GM19438 (cell line): ENCODE results near the gene CD69.

Experiments used
- ATAC-seq: cut with Tn5 transposase; IDR thresholded peaks from one replicate; pipeline ENCODE4 v1.9.1; 2021; ENCODE audit warnings: low read depth; ENCODE audit not compliant: unreplicated experiment

The CD69 gene

GRCh38 chr12:9782547-9783382 lies 22.1 kb upstream of the CD69 start:
- ATAC-seq, result no peak

DNA sequence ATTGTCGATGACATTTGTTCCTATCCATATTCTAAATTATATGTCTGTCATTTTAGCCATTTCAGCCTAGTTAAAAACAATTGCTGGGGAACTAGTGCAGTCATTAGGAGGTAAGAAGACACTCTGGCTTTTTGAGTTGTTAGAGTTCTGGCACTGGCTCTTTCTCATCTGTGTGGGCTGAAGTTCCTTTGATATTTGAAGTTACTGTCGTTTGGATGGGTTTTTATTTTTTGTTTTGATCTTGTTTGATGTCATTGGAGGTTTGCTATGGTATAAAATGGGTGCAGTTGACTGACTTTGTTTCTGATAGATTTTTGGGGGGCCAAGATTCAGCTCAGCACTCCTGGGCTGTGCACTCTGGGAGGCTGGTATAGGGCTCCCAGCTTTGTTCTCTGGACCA lies 20.7 kb upstream of the CD69 start:
- no peak for ATAC-seq

GRCh38 chr12:9779209-9779608 lies 18.5 kb upstream of the CD69 start:
- no peak for ATAC-seq

DNA sequence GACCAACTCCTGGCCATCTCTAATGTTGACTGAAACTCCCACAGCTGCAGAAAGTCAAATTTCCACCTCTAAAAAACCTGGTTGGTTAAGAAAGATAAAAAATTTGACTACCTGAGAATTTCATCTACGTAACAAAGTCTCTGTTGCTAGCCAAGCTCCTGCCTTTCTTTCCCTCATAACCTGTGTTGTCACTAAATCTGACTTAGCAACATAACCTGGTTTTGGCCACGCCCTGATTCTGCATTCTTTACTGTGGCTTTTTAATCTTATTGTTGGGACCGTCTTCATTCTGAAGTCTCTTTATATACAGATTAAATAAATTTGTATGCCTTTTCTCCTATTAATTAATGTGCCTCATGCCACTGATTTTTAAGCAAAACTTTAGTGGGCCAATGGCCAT lies 16.1 kb upstream of the CD69 start:
- ATAC-seq, result no peak

- no peak for ATAC-seq
Observed at GRCh38 chr12:9773216-9773877, 12.6 kb upstream of the CD69 start.

DNA sequence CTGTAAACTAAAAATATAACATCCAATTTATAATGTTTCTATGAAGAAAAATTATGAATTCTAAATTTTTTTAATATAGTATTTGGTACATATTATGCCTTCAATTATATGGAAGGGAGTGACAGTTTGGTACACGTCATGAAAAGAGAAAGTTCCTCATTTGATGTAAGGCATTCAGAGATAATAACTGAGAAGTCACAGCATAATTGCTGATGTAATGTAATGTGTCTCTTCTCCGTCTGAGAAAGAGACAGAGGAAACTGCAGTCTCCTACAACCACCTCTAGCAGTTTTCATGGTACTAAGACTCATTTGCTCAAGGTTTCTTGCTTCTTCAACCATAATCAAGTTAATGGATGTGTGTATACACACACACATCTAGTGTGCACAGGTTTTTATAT lies 2.3 kb upstream of the CD69 start:
- ATAC-seq, result no peak

DNA sequence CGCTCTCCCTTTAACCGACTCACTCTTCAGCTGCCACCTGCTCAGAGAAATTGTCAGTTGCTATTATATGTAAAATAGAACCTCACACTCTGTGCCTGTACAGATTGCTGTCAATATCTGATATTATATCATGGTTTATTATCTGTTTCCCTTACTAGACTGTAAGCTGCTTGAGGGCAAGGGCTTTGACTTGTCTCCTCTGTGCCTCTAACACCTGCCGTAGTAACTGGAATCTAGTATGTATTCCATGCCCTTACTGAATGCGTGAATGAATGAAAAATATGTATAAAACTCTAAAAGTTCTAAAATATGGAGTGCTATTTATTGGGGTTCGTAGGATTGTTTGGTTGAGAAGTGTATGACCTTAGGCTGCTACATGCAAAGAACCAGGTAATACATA lies 1.7 kb upstream of the CD69 start:
- no peak for ATAC-seq

- no peak for ATAC-seq
Observed at GRCh38 chr12:9761419-9761781, 699 bp upstream of the CD69 start.

- ATAC-seq, result no peak
Observed at GRCh38 chr12:9760120-9760519, 581 bp downstream of the CD69 start.

GRCh38 chr12:9759694-9760093 lies 1.0 kb downstream of the CD69 start:
- no peak for ATAC-seq

GRCh38 chr12:9758119-9758518 lies 2.6 kb downstream of the CD69 start:
- ATAC-seq, result no peak

DNA sequence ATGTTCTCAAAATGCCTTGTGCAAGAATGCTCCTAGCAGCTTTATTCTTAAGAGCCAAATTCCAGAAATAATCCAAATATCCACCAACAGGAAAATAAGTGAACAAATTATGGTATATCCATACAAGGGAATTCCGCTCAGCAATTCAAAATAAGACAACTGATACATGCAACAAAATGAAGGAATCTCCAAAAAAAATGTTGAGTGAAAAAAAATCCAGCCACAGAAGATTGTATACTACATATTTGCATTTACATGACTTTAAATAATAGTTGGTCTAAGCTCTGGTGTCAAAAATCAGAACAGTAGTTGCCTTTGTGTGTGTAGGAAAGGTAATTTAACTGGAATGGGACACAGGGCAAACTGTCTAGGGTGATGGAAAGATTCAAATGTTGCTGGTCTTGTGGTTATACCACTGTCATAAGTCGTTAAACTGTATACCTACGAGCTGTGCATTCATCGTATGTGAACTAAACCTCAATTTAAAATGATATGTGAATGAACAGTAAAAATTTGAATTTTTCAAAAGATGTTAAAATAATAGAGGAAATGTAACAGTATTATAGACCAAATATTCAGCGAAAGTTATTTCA lies 3.2 kb downstream of the CD69 start:
- no peak for ATAC-seq

DNA sequence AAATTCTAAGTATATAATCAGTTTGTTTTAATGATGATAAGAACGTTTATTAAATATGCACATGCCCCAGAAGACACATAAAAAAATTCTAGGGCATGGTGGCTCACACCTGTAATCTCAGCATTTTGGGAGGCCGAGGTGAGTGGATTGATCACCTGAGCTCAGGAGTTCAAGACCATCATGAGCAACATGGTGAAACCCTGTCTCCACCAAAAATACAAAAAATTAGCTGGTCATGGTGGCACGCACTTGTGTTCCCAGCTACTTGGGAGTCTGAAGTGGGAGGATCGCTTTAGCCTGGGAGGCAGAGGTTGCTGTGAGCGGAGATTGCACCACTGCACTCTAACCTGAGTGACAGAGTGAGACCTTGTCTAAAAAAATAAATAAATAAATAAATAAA lies 4.0 kb downstream of the CD69 start:
- ATAC-seq, result no peak

DNA sequence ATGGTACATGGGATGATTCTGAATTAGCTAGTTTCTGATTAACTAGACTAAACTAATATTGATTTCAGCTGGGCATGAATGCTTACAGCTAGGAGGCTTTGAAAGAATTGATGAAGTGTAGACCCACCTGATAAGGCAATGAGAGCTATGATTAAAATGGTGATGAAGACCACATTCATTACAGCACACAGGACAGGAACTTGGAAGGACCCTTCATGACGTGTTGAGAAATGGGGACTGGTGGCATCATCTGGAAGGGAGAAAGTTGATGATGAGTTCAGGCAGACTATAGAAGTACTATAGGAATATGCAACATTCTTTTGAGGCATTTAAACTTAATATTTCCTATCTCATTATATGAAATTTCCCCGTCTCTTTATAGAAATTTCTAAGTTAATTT lies 4.5 kb downstream of the CD69 start:
- no peak for ATAC-seq

GRCh38 chr12:9755567-9755966 lies 5.1 kb downstream of the CD69 start:
- ATAC-seq, result no peak

DNA sequence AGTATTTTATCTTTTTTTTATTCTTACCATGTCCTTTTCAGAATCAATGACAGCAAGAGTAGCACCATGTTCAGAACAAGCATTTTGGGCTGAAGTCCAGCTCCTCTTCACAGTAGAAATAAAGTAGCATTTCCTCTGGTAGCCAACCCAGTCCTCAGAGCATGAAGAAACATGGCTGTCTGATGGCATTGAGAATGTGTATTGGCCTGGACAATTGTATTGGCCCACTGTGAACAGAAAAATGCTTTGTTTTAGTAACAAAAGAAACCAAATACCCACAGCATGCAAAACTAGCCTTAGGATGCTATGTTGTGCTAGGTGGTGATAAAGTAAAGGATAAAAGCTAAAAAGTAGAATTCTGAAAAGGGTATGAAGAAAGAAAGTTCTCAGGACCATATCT lies 5.7 kb downstream of the CD69 start:
- ATAC-seq, result no peak

DNA sequence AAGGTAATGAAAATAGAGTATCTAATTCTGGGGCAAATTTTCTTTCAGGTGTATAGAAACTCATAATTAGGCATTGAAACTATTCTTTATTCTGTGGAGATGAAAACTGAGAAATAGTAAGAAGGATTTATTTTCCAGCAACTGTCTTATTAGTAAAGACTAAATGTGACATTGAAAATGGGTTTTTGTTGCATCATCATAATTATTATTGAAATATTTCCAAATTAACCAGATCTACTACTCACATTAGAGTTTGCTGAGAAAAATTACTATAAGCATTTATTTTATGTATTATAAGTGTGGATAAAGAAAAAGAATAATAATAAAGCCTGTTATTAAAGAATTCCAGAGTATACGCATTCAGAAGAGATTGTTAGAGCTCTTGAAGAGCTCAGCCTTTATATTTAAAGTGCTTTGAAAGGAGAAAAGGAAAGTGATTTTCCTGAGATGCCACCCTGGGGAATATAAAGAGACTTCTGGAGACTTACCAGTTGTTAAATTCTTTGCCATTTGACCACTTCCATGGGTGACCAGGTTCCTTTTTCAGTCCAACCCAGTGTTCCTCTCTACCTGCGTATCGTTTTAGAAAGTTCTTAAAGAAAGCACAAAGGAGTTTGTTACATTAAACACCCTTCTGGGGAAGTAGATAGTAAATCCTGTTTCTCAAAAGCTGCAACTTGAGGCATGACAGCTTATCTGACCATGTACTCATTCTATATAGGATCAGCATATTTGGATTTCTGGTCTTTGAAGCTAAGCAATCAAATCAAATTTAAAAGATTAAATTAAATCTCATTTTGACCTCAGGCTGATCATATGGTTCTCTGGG lies 6.4 kb downstream of the CD69 start:
- ATAC-seq, result no peak

DNA sequence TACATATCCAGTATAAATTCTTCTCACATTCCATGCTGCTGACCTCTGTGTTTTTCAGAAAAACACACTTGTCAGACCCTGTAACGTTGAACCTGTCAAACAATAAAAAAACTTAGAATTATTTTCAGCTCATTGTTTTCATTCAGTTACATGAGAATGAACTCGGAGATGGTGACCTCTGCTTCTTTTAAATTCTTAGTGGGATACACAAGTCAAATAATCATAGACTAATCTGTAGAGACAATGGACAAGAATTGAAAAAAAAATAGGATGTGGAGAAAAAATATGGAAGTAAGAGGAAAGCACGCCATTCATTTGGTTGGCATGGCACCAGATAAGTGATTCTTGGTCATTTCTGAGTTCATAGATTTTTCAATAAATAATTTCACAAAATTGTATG lies 7.2 kb downstream of the CD69 start:
- no peak for ATAC-seq

DNA sequence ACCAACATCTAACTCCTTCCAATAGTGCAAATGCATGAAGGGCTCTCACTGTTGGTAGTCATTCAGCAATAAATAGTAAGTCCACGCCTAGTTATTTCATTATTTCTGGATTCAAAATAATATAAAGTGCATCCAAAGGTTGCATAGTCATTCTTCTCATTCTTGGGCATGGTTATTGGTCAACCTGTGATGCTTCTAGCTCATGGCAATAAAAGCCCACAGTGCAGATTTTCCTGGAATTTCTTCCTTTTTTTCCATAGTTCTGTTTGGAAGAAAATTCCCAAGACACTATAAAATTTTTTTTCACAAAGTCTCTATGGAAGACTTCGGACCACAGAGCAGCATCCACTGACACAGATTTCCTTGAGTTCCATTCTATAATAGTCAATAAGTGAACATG lies 7.6 kb downstream of the CD69 start:
- ATAC-seq, result no peak

DNA sequence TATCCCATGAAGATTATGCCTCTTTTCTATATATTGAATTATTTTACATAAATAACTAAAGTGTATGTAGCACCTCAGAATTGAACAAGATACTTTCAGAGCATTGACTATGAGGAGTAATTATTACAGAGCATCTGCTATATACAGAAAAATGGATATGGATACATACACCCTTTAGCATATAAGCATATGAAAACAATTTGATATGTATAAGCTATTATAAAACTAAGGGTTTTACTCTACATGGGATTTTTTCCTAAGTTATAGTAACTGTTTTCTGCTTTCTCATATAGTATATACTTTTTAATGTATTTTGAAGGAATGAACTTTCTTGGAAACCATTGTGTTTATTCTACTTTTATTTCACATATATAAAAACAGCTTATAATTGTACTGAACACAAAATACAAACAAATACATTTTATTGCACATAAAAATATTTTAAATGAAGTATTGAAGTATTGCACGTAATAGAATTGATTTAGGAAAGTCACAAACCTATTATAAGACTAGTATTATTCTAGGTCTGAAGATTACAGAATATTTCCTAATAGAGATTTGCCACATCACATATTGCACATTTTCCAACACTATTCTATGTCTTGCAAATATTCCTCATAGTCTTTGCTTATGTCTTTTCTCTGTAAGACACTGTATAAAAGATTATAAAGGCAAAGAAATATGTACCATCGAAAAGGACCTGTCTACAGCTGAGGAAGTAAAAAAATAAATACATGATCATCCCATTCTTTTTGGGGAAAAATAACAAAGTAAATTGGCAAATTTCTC lies 8.4 kb downstream of the CD69 start:
- no peak for ATAC-seq
